GM12878 (cell line): ENCODE measurements around the gene KCNS3.

Experiments
- NR2C2 ChIP-seq: IDR thresholded peaks from 2 replicates; pipeline ENCODE4 v1.6.1; 2011; ENCODE audit warnings: borderline replicate concordance, low read depth; ENCODE audit not compliant: control insufficient read depth, insufficient read length
- POLR2AphosphoS5 ChIP-seq: IDR thresholded peaks from 2 replicates; pipeline ENCODE4 v1.6.1; 2011; ENCODE audit warnings: mild to moderate bottlenecking, low read length, inconsistent platforms
- SUZ12 ChIP-seq: fragments of 200-600 bp; sonication (generic); IDR thresholded peaks from one replicate; pipeline ENCODE4 v1.6.1; 2018; ENCODE audit warnings: antibody characterized with exemption, mild to moderate bottlenecking; ENCODE audit not compliant: unreplicated experiment

GRCh38 chr2:17846676-17847075, 31.8 kb upstream of the KCNS3 start:
- TF ChIP-seq SUZ12 (no peak), POLR2AphosphoS5 (no peak), NR2C2 (no peak)
